Endothelial cell of umbilical vein (primary cell): ENCODE results near the gene TSPAN5. TPM values are rescaled to one million over a fixed set of nuclear protein-coding genes. Genes with fewer than 3 reads are reported as not detected.

Experiments used
- BruUV-seq: library from RNA; stranded (reverse); fragments of 400-500 nt; replicated peaks from 2 replicates; lab custom pipeline; 2021; lab: Mats Ljungman, UMichigan
- CTCF ChIA-PET: fragments of 300-600, 350-600 bp; sonication (Branson Sonifier 250); formaldehyde crosslinking; loops from one replicate; lab custom pipeline; 2021; ENCODE audit warnings: antibody characterized with exemption, inconsistent platforms; lab: Charles Lee
- POLR2A ChIA-PET: fragments of 300-600, 350-600 bp; sonication (Branson Sonifier 250); formaldehyde crosslinking; loops from one replicate; lab custom pipeline; 2021; ENCODE audit warnings: antibody characterized with exemption, inconsistent platforms; lab: Charles Lee
- DNase-seq: peaks from one replicate; pipeline ENCODE4 v3.0.0-alpha.2; 2011; ENCODE audit warnings: low read depth, low spot score
- FAIRE-seq: peaks from 2 replicates; lab custom pipeline; 2011; peaks lifted over from hg19 to GRCh38; lab: Jason Lieb, UNC
- H2AFZ ChIP-seq: 2 replicates; pipeline ENCODE4 v1.6.0; 2012; ENCODE audit warnings: low read depth, low read length, control low read depth, inconsistent platforms
- H3K27ac ChIP-seq: 2 replicates; pipeline ENCODE4 v1.5.1; 2011; ENCODE audit warnings: low read depth, mild to moderate bottlenecking, control low read depth, low read length, moderate library complexity; ENCODE audit not compliant: insufficient read depth
- H3K27me3 ChIP-seq, 2 experiments: 2 replicates each; pipeline versions ENCODE4 v1.6.0 to v1.6.1; 2011; ENCODE audit warnings: low read length in 2 of 2, mixed read lengths in 1 of 2; ENCODE audit not compliant: control insufficient read depth in 2 of 2, insufficient read depth in 2 of 2
- H3K36me3 ChIP-seq, 2 experiments: 2 replicates in 1 of 2; 3 replicates in 1 of 2; pipeline ENCODE4 v1.5.1; 2011; ENCODE audit warnings: low read length in 2 of 2, mild to moderate bottlenecking in 1 of 2, moderate library complexity in 1 of 2; ENCODE audit not compliant: control insufficient read depth in 2 of 2, insufficient read depth in 2 of 2; ENCODE audit errors: extremely low read depth in 1 of 2
- H3K4me1 ChIP-seq: 3 replicates; pipeline ENCODE4 v1.5.1; 2011; ENCODE audit warnings: mild to moderate bottlenecking, low read length; ENCODE audit not compliant: control insufficient read depth, insufficient read depth; ENCODE audit errors: extremely low read depth
- H3K4me2 ChIP-seq: 2 replicates; pipeline ENCODE4 v1.6.1; 2011; ENCODE audit warnings: low read length, control low read depth, mixed read lengths; ENCODE audit not compliant: insufficient read depth
- H3K4me3 ChIP-seq, 3 experiments: fragments of 200-600 bp in 1 of 3; sonication (generic), shearing (Covaris generic) in 1 of 3; replicated peaks in 1 of 3; 2 replicates each; pipeline ENCODE4 v1.5.1; 2011 to 2016; ENCODE audit warnings: control low read depth in 3 of 3, low read length in 3 of 3, mild to moderate bottlenecking in 2 of 3, inconsistent platforms in 1 of 3, low read depth in 1 of 3, moderate library complexity in 1 of 3; ENCODE audit not compliant: insufficient read depth in 1 of 3
- H3K79me2 ChIP-seq: 2 replicates; pipeline ENCODE4 v1.6.0; 2012; ENCODE audit warnings: low read length, inconsistent platforms; ENCODE audit not compliant: control insufficient read depth, insufficient read depth
- H3K9ac ChIP-seq: replicated peaks from 2 replicates; pipeline ENCODE3; 2011; ENCODE audit warnings: low read length, control low read depth; ENCODE audit not compliant: insufficient read depth; ENCODE audit errors: extremely low read depth
- H3K9me1 ChIP-seq: replicated peaks from 3 replicates; pipeline ENCODE4 v1.6.0; 2011; ENCODE audit warnings: mild to moderate bottlenecking, low read length; ENCODE audit not compliant: control insufficient read depth, insufficient read depth; ENCODE audit errors: extremely low read depth
- H3K9me3 ChIP-seq: replicated peaks from 2 replicates; pipeline ENCODE4 v1.5.1; 2012; ENCODE audit warnings: low read length, inconsistent platforms; ENCODE audit not compliant: control insufficient read depth, insufficient read depth
- H4K20me1 ChIP-seq: replicated peaks from 2 replicates; pipeline ENCODE3; 2011; ENCODE audit warnings: mild to moderate bottlenecking, low read length; ENCODE audit not compliant: control insufficient read depth, insufficient read depth; ENCODE audit errors: extremely low read depth
- CTCF ChIP-seq, 2 donors: IDR thresholded peaks; 1 replicate in 1 of 2; 2 replicates in 1 of 2; pipeline ENCODE4 v1.5.1; 2011; ENCODE audit warnings: low read length in 2 of 2, mild to moderate bottlenecking in 2 of 2, moderate library complexity in 2 of 2, control low read depth in 1 of 2, inconsistent platforms in 1 of 2, low read depth in 1 of 2; ENCODE audit not compliant: insufficient read depth in 1 of 2; ENCODE audit errors: extremely low read depth in 1 of 2
- EZH2 ChIP-seq: IDR thresholded peaks from 2 replicates; pipeline ENCODE4 v1.6.1; 2012; ENCODE audit warnings: borderline replicate concordance, low read depth, mild to moderate bottlenecking, moderate library complexity, low read length, inconsistent platforms; ENCODE audit not compliant: severe bottlenecking
- FOS ChIP-seq: IDR thresholded peaks from 2 replicates; pipeline ENCODE4 v1.6.1; 2011; ENCODE audit warnings: mild to moderate bottlenecking, low read length, moderate library complexity, borderline replicate concordance; ENCODE audit not compliant: insufficient read depth
- GATA2 ChIP-seq: IDR thresholded peaks from 2 replicates; pipeline ENCODE4 v1.7.0; 2011; ENCODE audit warnings: low read depth, mild to moderate bottlenecking, moderate library complexity, mixed read lengths, low read length; ENCODE audit not compliant: insufficient read length, insufficient read depth
- JUN ChIP-seq: IDR thresholded peaks from 2 replicates; pipeline ENCODE4 v1.6.1; 2011; ENCODE audit warnings: borderline replicate concordance, low read depth; ENCODE audit not compliant: insufficient read length, insufficient read depth
- MAX ChIP-seq: IDR thresholded peaks from 2 replicates; pipeline ENCODE4 v1.6.1; 2011; ENCODE audit not compliant: insufficient read depth, insufficient read length
- MYC ChIP-seq: IDR thresholded peaks from one replicate; pipeline ENCODE4 v1.6.1; 2011; ENCODE audit warnings: mild to moderate bottlenecking, low read depth, low read length
- POLR2A ChIP-seq: IDR thresholded peaks from 2 replicates; pipeline ENCODE4 v1.6.1; 2012; ENCODE audit warnings: low read depth, mild to moderate bottlenecking, control low read depth, low read length
- POLR2AphosphoS5 ChIP-seq: IDR thresholded peaks from 2 replicates; pipeline ENCODE4 v1.6.1; 2012; ENCODE audit warnings: low read depth, mild to moderate bottlenecking, control low read depth, low read length, moderate library complexity; ENCODE audit not compliant: insufficient read depth
- dilution Hi-C: fragments of 300-500 bp; cut with MboI; formaldehyde crosslinking; loops from one replicate; pipeline ENCODE4 v1.15.0; 2019; ENCODE audit warnings: low sequenced_read_pairs; ENCODE audit not compliant: extremely low pct_ligation_motif_present
- intact Hi-C: fragments of 100-400 bp; cut with micrococcal nuclease; formaldehyde crosslinking; loops from one replicate; pipeline ENCODE4 v1.10.0; 2022
- polyA plus RNA-seq, 4 experiments: library from polyadenylated mRNA; depleted of rRNA in 3 of 4; stranded (reverse) in 3 of 4; unstranded in 1 of 4; fragments of >200 nt; gene quantifications; 2 replicates each; pipeline versions ENCODE4 v1.2.1 to v1.2.3, GENCODE V29; 2011 to 2012; ENCODE audit warnings: missing spikeins in 1 of 4
- total RNA-seq: library from RNA; stranded (reverse); gene quantifications from 2 replicates; pipeline ENCODE4 v1.2.3, GENCODE V29; 2021

Gene TSPAN5
- total and polyA plus RNA-seq, 2 donors (not counting 3 experiments of a cell fraction or from before 2014, with no cell fraction given): 45.1 to 50.2 TPM

- ChIA-PET CTCF (interaction anchor here (1.5 to 5.9 kb wide), 3 partner anchors 21 to 194 kb away, joined by 7 to 59 read pairs (median 7); no protein-coding TSS in a partner anchor), POLR2A (interaction anchor here (0.6 kb wide), 1 partner anchor 334 kb away, joined by 4 read pairs; no protein-coding TSS in a partner anchor)
- intact Hi-C loops (no loop called here), dilution Hi-C loops (no loop called here)
- H3K9me1 ChIP-seq: no peaks in the 10 kb centered on the region
- no peaks in the 10 kb centered on the region for H4K20me1 ChIP-seq
- DNase-seq (peak; percentile 39), FAIRE-seq (no peak)
- no peaks in the 10 kb centered on the region for H3K36me3 ChIP-seq
- H3K27me3 ChIP-seq: no peaks in the 10 kb centered on the region
- no peak overlapping the region for H2AFZ ChIP-seq
- no TSS peak for BruUV-seq
- TF ChIP-seq GATA2 (peak; percentile 58), POLR2AphosphoS5 (no peak), FOS (peak; percentile 47)
- no peak overlapping the region for H3K27ac ChIP-seq
- H3K4me2 ChIP-seq: no peak overlapping the region
- H3K79me2 ChIP-seq: peaks cover 17% of the 10 kb centered on the region
- H3K9me3 ChIP-seq: no peaks in the 10 kb centered on the region
- no peak overlapping the region for H3K4me3 ChIP-seq
- peaks cover 32% of the 10 kb centered on the region for H3K4me1 ChIP-seq
- no peak overlapping the region for H3K9ac ChIP-seq
These were observed 3.1 kb upstream of the TSPAN5 start for GRCh38 chr4:98661371-98662054.

DNA sequence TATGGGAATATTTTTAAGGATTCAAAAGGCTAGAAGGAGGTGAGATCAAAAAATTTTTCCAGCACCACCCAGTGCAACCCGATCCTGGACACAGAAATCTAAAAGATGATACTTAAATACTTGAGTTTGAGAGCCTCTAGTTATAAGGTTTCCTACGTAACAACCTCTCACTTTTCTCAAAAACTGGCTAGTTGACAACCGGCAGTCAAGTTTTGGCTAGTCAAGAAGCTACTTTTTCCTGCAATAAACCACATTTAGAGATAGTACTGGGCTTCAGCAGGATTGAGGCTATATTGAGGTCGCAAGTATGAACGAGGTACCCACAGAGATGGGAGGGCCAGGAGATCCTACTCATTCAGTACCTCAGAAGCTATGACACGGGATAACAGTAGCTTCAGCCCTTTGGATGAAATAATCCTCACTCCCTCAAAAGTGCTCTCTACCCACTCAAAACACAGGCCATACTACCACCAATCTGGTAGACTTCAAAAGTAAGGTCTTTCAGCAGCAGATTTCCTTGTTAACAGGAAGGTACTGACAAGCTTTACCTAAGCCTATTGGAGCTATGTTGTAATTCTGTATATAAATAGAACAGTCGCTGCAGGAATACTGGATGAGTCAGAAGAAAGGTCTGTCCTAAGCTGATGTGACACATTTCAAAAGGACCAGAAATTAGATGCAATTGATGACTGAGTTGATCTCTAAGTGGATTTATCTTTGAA lies 1.5 kb upstream of the TSPAN5 start:
- dilution Hi-C loops (no loop called here), intact Hi-C loops (loop anchor here (2.0 to 10.0 kb wide), 3 partner anchors 137 to 425 kb away; partner anchors contain the start of genes ADH5 and RAP1GDS1)
- no peak for TF ChIP-seq POLR2AphosphoS5
- peak; percentile 32 for TF ChIP-seq JUN
- TF ChIP-seq EZH2: no peak
- no peak for TF ChIP-seq GATA2
- TF ChIP-seq POLR2A: no peak
- TF ChIP-seq FOS: peak; percentile 59
- no peak for TF ChIP-seq MYC
- no peak for TF ChIP-seq CTCF (IDR thresholded peaks at IDR 0.05; ENCODE audit: extremely low read depth in 1 of 2, insufficient read depth in 1 of 2, low read depth in 1 of 2, low read length in 2 of 2)
- no peak for TF ChIP-seq MAX
- CTCF ChIA-PET: interaction anchor here (1.0 to 5.9 kb wide), 8 partner anchors 11 to 192 kb away, joined by 3 to 59 read pairs (median 4); no protein-coding TSS in a partner anchor
- Histone ChIP-seq H3K27me3 (no peaks in the 10 kb centered on the region), H4K20me1 (no peaks in the 10 kb centered on the region), H3K9me3 (no peaks in the 10 kb centered on the region), H2AFZ (no peak overlapping the region), H3K4me1 (peaks cover 48% of the 10 kb centered on the region), H3K9me1 (no peaks in the 10 kb centered on the region), H3K4me2 (peak overlapping the region; percentile 93), H3K9ac (no peak overlapping the region), H3K27ac (no peak overlapping the region), H3K4me3 (peak overlapping the region in 1 of 3 experiments; percentile 90), H3K79me2 (peaks cover 30% of the 10 kb centered on the region), H3K36me3 (no peaks in the 10 kb centered on the region)
- peak; percentile 46 for DNase-seq
- FAIRE-seq: peak; percentile 8
- POLR2A ChIA-PET: interaction anchor here (0.6 kb wide), 1 partner anchor 401 kb away, joined by 3 read pairs; no protein-coding TSS in a partner anchor
- BruUV-seq: no TSS peak
